ENCODE results near the gene PRKCB.
"Not testable (repeated sequence)": the region's sequence is repeated elsewhere in the genome, so short reads cannot be mapped to it uniquely, and the experiment has no call there.

Gene PRKCB

GRCh38 chr16:24091125-24091524 lies 255.3 kb downstream of the PRKCB start:
- DNase-seq (ENCODE audit: low read depth, low spot score), result no peak

- no peak for DNase-seq (ENCODE audit: low read depth, low spot score)
Measured at GRCh38 chr16:24093049-24093448, 257.3 kb downstream of the PRKCB start.

GRCh38 chr16:24094660-24095059 lies 258.9 kb downstream of the PRKCB start:
- no peak for DNase-seq (ENCODE audit: low read depth, low spot score)

- no peak for DNase-seq (ENCODE audit: low read depth, low spot score)
Measured at GRCh38 chr16:24098896-24099295, 263.1 kb downstream of the PRKCB start.

- DNase-seq (ENCODE audit: low read depth, low spot score), result no peak
Measured at GRCh38 chr16:24101431-24101830, 265.6 kb downstream of the PRKCB start.

- DNase-seq (ENCODE audit: low read depth, low spot score), result no peak
Measured at GRCh38 chr16:24102209-24102660, 266.5 kb downstream of the PRKCB start.

- not testable (repeated sequence) for DNase-seq (ENCODE audit: low read depth, low spot score)
Measured at GRCh38 chr16:24105471-24105870, 269.7 kb downstream of the PRKCB start.

- not testable (repeated sequence) for DNase-seq (ENCODE audit: low read depth, low spot score)
Measured at GRCh38 chr16:24108090-24108489, 272.3 kb downstream of the PRKCB start.

GRCh38 chr16:24111724-24112302 lies 276.0 kb downstream of the PRKCB start:
- DNase-seq (ENCODE audit: low read depth, low spot score), result no peak

- no peak for DNase-seq (ENCODE audit: low read depth, low spot score)
Measured at GRCh38 chr16:24113115-24113745, 277.4 kb downstream of the PRKCB start.

DNA sequence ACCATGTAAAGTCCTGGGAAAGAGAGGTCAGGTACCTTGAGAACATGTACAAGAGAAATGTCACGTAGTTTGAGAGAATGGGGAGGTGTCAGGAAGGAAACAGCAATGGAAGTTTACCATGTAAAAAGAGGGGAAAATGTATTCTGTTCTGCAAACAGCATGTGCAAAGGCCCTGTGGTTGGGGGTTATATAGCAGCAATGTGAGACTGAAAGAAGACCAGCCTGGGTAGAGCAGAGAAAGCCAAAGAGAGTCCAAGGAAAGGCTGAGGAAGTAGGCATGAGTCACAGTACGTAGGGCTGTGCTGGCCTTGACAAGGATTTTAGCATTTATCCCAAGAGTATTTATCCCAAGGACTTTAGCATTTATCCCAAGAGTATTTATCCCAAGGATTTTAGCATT lies 279.1 kb downstream of the PRKCB start:
- DNase-seq (ENCODE audit: low read depth, low spot score), result no peak

GRCh38 chr16:24116046-24116776 lies 280.4 kb downstream of the PRKCB start:
- DNase-seq (ENCODE audit: low read depth, low spot score), result no peak

DNA sequence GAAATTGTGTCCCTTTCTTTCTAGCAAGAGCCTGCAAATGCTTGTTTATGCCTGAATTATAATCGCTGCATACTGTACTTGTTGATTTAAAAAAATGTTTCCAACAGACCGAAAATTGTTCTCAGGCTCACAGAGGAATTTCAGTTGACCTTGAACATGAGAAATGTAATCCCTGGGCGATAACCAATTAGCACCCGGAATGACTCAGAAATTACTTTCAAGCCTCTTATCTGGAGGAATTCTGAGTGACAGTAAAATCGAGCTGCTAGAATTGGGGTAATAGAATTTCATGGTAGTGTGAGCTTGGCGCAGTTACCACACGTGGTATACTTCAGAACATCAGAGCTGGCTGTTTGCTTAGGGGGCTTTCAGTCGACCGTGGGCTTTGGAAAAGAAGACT lies 281.2 kb downstream of the PRKCB start:
- no peak for DNase-seq (ENCODE audit: low read depth, low spot score)

DNA sequence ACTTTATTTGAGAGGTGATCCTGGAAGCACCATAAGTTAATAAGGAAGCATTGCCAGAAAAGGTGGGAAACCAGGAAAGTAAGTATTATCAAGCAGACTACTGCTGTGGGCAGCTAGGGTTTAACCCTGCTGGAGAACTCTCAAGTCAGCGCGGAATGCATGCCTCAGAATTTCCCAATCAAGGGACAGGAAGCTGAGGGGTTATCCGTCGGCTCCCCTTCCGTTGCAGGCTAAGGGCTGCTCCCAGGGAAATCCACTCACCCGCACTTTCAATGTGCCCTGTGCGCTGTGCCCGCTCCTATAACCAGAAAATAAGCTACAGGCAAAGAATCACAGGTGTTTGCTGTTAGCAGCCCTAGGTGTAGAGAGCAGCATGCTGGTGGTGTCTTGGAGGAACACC lies 281.9 kb downstream of the PRKCB start:
- no peak for DNase-seq (ENCODE audit: low read depth, low spot score)

DNA sequence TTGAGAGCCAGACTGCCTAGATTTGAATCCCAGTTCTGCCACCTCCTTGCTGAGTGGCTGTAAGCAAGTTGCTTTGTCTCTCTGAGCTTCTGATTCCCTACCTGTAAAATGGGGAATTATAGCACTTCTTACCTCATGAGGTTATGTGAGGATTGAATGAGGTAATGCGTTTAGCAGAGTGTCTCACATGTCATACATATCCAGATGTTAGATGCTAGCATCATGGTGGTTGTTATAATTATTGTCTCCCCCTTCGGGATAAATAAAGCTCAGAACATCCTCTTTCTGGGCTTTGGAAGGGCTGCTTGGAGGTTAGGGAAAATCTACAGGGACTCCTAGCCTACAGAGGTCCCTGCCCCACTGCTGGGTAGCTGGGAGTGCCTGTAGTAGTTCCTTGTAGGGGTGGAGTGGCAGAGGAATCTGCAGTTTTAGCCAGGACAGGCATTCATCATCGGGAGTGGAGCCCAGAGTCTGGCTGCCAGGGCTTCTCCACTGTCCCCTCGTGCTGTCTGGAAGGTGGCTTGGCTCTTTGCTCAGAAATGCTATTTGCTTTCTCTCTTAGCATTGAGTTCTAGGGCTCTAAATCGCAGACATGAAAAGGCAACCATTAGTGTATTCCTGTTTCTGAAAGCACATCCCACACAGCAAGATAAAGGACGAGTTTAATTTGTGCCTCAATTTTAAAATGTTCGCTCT lies 282.5 kb downstream of the PRKCB start:
- no peak for DNase-seq (ENCODE audit: low read depth, low spot score)

DNA sequence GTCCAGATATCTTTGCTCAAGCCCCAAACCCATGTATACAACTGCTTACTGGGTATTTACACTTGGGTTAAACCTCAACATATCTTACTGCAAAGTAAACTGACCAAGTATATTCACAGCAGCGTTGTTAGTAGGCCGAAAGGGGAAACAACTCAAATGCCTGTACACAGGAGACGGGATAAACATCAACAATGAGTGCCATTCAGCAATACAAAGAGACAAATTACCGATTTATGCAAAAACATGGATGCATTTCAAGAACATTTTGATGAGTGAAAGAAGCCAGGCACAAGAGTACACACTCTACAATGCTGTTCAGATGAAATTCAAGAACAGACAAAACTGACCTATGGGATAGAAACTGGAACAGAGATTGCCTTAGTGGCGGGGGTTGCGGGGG lies 284.0 kb downstream of the PRKCB start:
- DNase-seq (ENCODE audit: low read depth, low spot score), result no peak

DNA sequence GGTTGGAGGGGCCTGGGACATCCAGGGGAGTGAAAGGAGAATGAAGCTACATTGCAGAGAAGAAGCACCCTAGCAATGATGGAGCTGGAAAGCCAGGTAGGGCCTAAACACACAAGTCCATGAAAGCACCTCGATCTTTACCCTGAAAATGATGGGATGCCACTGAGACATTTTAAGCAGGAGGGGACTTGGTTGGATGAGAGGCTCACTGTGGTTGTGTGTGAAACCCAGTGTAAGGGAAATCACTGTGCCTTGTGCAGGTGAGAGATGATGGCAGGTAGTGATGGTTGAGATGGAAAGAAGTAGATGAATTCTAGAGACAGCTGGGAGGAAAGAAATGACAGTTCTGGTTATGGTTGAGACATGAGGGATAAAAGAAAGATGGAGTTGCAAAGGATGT lies 287.5 kb downstream of the PRKCB start:
- DNase-seq (ENCODE audit: low read depth, low spot score), result no peak

DNA sequence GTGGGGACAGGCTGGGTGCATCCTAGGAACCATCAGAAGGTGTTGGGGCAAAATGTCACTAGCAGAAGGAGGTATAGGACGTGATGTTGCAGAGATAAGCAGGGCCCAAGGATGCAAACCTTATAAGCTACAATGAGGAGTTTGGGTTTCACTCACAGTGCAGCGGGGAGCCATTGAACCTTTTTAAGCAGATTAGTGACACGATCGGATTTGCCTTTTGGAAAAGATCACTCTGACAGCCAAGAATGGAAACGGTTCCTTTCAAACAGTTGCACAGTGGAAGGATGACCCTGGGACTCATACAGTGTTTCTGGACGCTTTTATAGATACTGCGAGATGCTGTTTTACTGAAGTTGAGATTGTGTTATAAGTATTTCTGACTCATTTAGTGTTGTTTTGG lies 288.5 kb downstream of the PRKCB start:
- DNase-seq (ENCODE audit: low read depth, low spot score), result no peak

DNA sequence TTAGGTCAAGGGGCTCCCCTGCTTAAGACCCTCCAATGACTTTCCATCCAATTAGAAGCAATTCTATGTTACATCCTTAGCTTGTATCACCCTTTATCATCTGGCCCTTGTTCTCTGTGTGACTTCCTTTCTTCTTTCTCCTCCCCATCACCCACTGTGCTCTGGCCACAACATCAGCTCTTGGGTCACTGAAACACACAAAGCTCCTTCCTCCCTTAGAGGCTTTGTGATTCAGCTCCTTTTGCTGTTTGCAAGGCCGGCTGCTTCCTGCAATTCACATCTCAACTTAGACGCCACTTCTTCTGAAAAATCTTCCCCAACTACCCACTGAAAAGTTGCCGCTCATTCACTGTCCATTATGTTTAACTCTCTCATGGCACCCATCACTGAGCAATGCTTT lies 289.4 kb downstream of the PRKCB start:
- no peak for DNase-seq (ENCODE audit: low read depth, low spot score)

GRCh38 chr16:24129412-24129918 lies 293.7 kb downstream of the PRKCB start:
- DNase-seq (ENCODE audit: low read depth, low spot score), result no peak

- DNase-seq (ENCODE audit: low read depth, low spot score), result no peak
Measured at GRCh38 chr16:24130494-24131085, 294.8 kb downstream of the PRKCB start.

GRCh38 chr16:24131294-24131693 lies 295.5 kb downstream of the PRKCB start:
- no peak for DNase-seq (ENCODE audit: low read depth, low spot score)

Measured in smooth muscle cell of the brain vasculature (primary cell).